Activated CD8-positive, alpha-beta memory T cell treated with anti-CD3 and anti-CD28 coated beads, Interleukin-2, amount 50 U/mL, for 1 hour (primary cell): ENCODE measurements around the gene CD320.
A peak's percentile ranks its signal among the peaks of the same experiment; 100 is the strongest.

Experiments used
- DNase-seq: peaks from one replicate; pipeline ENCODE4 v3.0.0-alpha.2; 2020; ENCODE audit errors: extremely low read depth

CD320 gene

GRCh38 chr19:8254286-8255001 is 53.7 kb downstream of the CD320 start:
- no peak for DNase-seq

- DNase-seq: no peak
These were observed 54.5 kb downstream of the CD320 start for GRCh38 chr19:8253678-8254077.

GRCh38 chr19:8252922-8253589 is 55.1 kb downstream of the CD320 start:
- peak; percentile 43 for DNase-seq
